GM23338 (cell line): ENCODE data around the gene ARF5. TPM values are rescaled to one million over a fixed set of nuclear protein-coding genes. Genes with fewer than 3 reads are reported as not detected.

Source experiments
- ATAC-seq: fragments of 200-7000 bp; cut with Tn5 transposase; 3 replicates; pipeline ENCODE4 v1.9.1; 2020
- DNase-seq: peaks from one replicate; pipeline ENCODE4 v3.0.0-alpha.2; 2015; ENCODE audit warnings: low spot score
- H2AFZ ChIP-seq: fragments of 200-600 bp; sonication (generic); 2 replicates; pipeline ENCODE4 v1.8.0; 2016; ENCODE audit warnings: antibody characterized with exemption, mild to moderate bottlenecking, moderate library complexity
- H3F3A ChIP-seq: fragments of 200-600 bp; sonication (generic); replicated peaks from 2 replicates; pipeline ENCODE4 v1.8.0; 2017; ENCODE audit warnings: antibody characterized with exemption, mixed run types, low read depth
- H3K27ac ChIP-seq: fragments of 200-600 bp; sonication (generic); 2 replicates; pipeline ENCODE4 v1.6.1; 2016; ENCODE audit warnings: low read depth
- H3K27me3 ChIP-seq: fragments of 200-600 bp; sonication (generic); 2 replicates; pipeline ENCODE4 v1.8.0; 2016; ENCODE audit warnings: mild to moderate bottlenecking, mixed run types, moderate library complexity; ENCODE audit not compliant: insufficient read depth
- H3K36me3 ChIP-seq: fragments of 200-600 bp; sonication (generic); 2 replicates; pipeline ENCODE4 v1.8.0; 2016; ENCODE audit warnings: mild to moderate bottlenecking; ENCODE audit not compliant: insufficient read depth
- H3K4me1 ChIP-seq: fragments of 200-600 bp; sonication (generic); 2 replicates; pipeline ENCODE4 v1.8.0; 2016; ENCODE audit warnings: mild to moderate bottlenecking, moderate library complexity; ENCODE audit not compliant: insufficient read depth
- H3K4me2 ChIP-seq: fragments of 200-600 bp; sonication (generic); 2 replicates; pipeline ENCODE4 v1.7.1; 2017; ENCODE audit warnings: mixed run types
- H3K4me3 ChIP-seq: fragments of 200-600 bp; sonication (generic); 2 replicates; pipeline ENCODE4 v1.6.1; 2016; ENCODE audit warnings: mixed run types
- H3K79me2 ChIP-seq: fragments of 200-600 bp; sonication (generic); replicated peaks from 2 replicates; pipeline ENCODE4 v1.8.0; 2017; ENCODE audit warnings: mild to moderate bottlenecking; ENCODE audit not compliant: insufficient read depth
- H3K9me2 ChIP-seq: fragments of 200-600 bp; sonication (generic); 2 replicates; pipeline ENCODE4 v1.8.0; 2017; ENCODE audit not compliant: insufficient read depth
- H4K20me1 ChIP-seq: fragments of 200-600 bp; sonication (generic); replicated peaks from 2 replicates; pipeline ENCODE4 v1.8.0; 2017; ENCODE audit warnings: mild to moderate bottlenecking; ENCODE audit not compliant: insufficient read depth
- H3K27ac Mint-ChIP-seq: 2 replicates; pipeline ENCODE4 v1.8.0; 2020; ENCODE audit warnings: inconsistent platforms, mild to moderate bottlenecking, moderate library complexity, mixed read lengths
- H3K27me3 Mint-ChIP-seq: 3 replicates; pipeline ENCODE4 v1.8.0; 2022; ENCODE audit warnings: low read depth, mild to moderate bottlenecking, moderate library complexity, mixed read lengths, inconsistent platforms; ENCODE audit not compliant: insufficient read depth, poor library complexity
- H3K36me3 Mint-ChIP-seq: 3 replicates; pipeline ENCODE4 v1.8.0; 2021; ENCODE audit warnings: low read depth, mild to moderate bottlenecking, inconsistent platforms, moderate library complexity, mixed read lengths
- H3K4me1 Mint-ChIP-seq: 3 replicates; pipeline ENCODE4 v1.8.0; 2020; ENCODE audit warnings: mild to moderate bottlenecking, inconsistent platforms, mixed read lengths
- H3K4me3 Mint-ChIP-seq: 3 replicates; pipeline ENCODE4 v1.8.0; 2021; ENCODE audit warnings: moderate library complexity, mild to moderate bottlenecking, inconsistent platforms, mixed read lengths
- H3K9me3 Mint-ChIP-seq: 3 replicates; pipeline ENCODE4 v1.8.0; 2020; ENCODE audit warnings: moderate library complexity, mild to moderate bottlenecking, inconsistent platforms, mixed read lengths
- CTCF ChIP-seq, 2 experiments: fragments of 200-600 bp in 1 of 2; sonication (generic) in 1 of 2; conservative IDR thresholded peaks; 2 replicates each; pipeline versions ENCODE4 v1.5.1 to v1.6.1; 2016 to 2017; ENCODE audit warnings: antibody characterized with exemption in 2 of 2, low read depth in 2 of 2, mild to moderate bottlenecking in 2 of 2, moderate library complexity in 1 of 2
- EZH2phosphoT487 ChIP-seq: fragments of 200-600 bp; sonication (generic); IDR thresholded peaks from one replicate; pipeline ENCODE4 v1.8.1; 2018; ENCODE audit warnings: antibody characterized with exemption; ENCODE audit not compliant: unreplicated experiment
- JUNB ChIP-seq: IDR thresholded peaks from one replicate; pipeline ENCODE4 v1.6.1; 2016; ENCODE audit warnings: antibody characterized with exemption; ENCODE audit not compliant: unreplicated experiment
- NANOG ChIP-seq: IDR thresholded peaks from 2 replicates; pipeline ENCODE4 v1.6.1; 2016; ENCODE audit warnings: antibody characterized with exemption, borderline replicate concordance
- REST ChIP-seq: IDR thresholded peaks from one replicate; pipeline ENCODE4 v1.6.1; 2018; ENCODE audit warnings: antibody characterized with exemption; ENCODE audit not compliant: unreplicated experiment
- ZNF331 ChIP-seq: fragments of 250-450 bp; sonication (Bioruptor Pico); IDR thresholded peaks from 2 replicates; pipeline ENCODE4 v1.5.0; 2020; ENCODE audit warnings: low read depth, mild to moderate bottlenecking, moderate library complexity
- polyA plus RNA-seq: library from polyadenylated mRNA; unstranded; fragments of >200 nt; fragmentation: Nextera tagmentation; extraction: Ambion mirVana; gene quantifications from 2 replicates; pipeline ENCODE4 v1.2.1, GENCODE V29; 2016
- total RNA-seq: library from RNA; depleted of rRNA; stranded (reverse); fragments of >200 nt; shearing (Covaris generic); gene quantifications from 2 replicates; pipeline ENCODE4 v1.2.3, GENCODE V29; 2014
- TF ChIP-seq, protein P1 (sequence below): fragments of 250-450 bp; sonication (Bioruptor Pico); IDR thresholded peaks from 2 replicates; pipeline ENCODE4 v1.5.0; 2020; ENCODE audit warnings: mild to moderate bottlenecking, moderate library complexity
- TF ChIP-seq, protein P2 (sequence below): IDR thresholded peaks from 2 replicates; pipeline ENCODE4 v1.6.1; 2016; ENCODE audit warnings: antibody characterized with exemption

ARF5 gene
- total and polyA plus RNA-seq, 2 experiments from 2014 or later, result 196 to 201 TPM

DNA sequence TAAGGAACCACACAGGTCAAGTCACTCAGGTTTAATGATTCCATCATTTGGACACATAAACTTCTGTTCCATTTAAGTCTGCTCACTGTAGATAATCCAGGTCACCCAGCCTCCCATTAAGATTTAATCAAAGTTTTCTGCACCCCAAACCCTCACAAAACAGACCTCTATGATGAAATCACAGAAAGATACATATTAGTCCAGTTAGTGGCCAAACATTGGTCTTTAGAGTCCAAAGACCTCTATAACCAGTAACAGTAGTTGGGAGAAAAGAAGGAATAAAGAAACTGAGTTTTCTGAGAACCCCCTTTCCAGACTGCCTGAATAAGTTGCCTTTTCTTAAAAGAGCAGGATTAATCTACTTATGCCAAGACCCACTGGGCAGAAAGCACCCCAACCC lies 7.6 kb upstream of the ARF5 start:
- peaks cover 11% of the 10 kb centered on the region for H3K4me1 Mint-ChIP-seq
- Histone ChIP-seq H3K27ac (no peak overlapping the region), H3K4me1 (peaks cover 7% of the 10 kb centered on the region), H3K27me3 (peaks cover under 1% of the 10 kb centered on the region), H3K4me2 (no peak overlapping the region), H3K4me3 (no peak overlapping the region), H2AFZ (no peak overlapping the region), H3K36me3 (peaks cover 7% of the 10 kb centered on the region; the same call in 1 of the 2 replicates), H3K79me2 (peaks cover 22% of the 10 kb centered on the region), H3K9me2 (no peaks in the 10 kb centered on the region), H4K20me1 (peaks cover 23% of the 10 kb centered on the region; the same call in 1 of the 2 replicates), H3F3A (no peaks in the 10 kb centered on the region)
- TF ChIP-seq JUNB (no peak), REST (no peak), NANOG (no peak), CTCF (conservative IDR thresholded peaks at IDR 0.05; ENCODE audit: low read depth in 2 of 2) (no peak), EZH2phosphoT487 (no peak), ZNF331 (CRISPR knock-in tag) (no peak)
- TF ChIP-seq, protein P1, sequence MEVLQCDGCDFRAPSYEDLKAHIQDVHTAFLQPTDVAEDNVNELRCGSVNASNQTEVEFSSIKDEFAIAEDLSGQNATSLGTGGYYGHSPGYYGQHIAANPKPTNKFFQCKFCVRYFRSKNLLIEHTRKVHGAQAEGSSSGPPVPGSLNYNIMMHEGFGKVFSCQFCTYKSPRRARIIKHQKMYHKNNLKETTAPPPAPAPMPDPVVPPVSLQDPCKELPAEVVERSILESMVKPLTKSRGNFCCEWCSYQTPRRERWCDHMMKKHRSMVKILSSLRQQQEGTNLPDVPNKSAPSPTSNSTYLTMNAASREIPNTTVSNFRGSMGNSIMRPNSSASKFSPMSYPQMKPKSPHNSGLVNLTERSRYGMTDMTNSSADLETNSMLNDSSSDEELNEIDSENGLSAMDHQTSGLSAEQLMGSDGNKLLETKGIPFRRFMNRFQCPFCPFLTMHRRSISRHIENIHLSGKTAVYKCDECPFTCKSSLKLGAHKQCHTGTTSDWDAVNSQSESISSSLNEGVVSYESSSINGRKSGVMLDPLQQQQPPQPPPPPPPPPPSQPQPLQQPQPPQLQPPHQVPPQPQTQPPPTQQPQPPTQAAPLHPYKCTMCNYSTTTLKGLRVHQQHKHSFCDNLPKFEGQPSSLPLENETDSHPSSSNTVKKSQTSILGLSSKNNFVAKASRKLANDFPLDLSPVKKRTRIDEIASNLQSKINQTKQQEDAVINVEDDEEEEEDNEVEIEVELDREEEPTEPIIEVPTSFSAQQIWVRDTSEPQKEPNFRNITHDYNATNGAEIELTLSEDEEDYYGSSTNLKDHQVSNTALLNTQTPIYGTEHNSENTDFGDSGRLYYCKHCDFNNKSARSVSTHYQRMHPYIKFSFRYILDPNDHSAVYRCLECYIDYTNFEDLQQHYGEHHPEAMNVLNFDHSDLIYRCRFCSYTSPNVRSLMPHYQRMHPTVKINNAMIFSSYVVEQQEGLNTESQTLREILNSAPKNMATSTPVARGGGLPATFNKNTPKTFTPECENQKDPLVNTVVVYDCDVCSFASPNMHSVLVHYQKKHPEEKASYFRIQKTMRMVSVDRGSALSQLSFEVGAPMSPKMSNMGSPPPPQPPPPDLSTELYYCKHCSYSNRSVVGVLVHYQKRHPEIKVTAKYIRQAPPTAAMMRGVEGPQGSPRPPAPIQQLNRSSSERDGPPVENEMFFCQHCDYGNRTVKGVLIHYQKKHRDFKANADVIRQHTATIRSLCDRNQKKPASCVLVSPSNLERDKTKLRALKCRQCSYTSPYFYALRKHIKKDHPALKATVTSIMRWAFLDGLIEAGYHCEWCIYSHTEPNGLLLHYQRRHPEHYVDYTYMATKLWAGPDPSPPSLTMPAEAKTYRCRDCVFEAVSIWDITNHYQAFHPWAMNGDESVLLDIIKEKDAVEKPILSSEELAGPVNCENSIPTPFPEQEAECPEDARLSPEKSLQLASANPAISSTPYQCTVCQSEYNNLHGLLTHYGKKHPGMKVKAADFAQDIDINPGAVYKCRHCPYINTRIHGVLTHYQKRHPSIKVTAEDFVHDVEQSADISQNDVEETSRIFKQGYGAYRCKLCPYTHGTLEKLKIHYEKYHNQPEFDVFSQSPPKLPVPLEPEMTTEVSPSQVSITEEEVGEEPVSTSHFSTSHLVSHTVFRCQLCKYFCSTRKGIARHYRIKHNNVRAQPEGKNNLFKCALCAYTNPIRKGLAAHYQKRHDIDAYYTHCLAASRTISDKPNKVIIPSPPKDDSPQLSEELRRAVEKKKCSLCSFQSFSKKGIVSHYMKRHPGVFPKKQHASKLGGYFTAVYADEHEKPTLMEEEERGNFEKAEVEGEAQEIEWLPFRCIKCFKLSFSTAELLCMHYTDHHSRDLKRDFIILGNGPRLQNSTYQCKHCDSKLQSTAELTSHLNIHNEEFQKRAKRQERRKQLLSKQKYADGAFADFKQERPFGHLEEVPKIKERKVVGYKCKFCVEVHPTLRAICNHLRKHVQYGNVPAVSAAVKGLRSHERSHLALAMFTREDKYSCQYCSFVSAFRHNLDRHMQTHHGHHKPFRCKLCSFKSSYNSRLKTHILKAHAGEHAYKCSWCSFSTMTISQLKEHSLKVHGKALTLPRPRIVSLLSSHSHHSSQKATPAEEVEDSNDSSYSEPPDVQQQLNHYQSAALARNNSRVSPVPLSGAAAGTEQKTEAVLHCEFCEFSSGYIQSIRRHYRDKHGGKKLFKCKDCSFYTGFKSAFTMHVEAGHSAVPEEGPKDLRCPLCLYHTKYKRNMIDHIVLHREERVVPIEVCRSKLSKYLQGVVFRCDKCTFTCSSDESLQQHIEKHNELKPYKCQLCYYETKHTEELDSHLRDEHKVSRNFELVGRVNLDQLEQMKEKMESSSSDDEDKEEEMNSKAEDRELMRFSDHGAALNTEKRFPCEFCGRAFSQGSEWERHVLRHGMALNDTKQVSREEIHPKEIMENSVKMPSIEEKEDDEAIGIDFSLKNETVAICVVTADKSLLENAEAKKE (CRISPR knock-in tag), result no peak
- TF ChIP-seq, protein P2, sequence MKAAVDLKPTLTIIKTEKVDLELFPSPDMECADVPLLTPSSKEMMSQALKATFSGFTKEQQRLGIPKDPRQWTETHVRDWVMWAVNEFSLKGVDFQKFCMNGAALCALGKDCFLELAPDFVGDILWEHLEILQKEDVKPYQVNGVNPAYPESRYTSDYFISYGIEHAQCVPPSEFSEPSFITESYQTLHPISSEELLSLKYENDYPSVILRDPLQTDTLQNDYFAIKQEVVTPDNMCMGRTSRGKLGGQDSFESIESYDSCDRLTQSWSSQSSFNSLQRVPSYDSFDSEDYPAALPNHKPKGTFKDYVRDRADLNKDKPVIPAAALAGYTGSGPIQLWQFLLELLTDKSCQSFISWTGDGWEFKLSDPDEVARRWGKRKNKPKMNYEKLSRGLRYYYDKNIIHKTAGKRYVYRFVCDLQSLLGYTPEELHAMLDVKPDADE, result no peak
- H3K27me3 Mint-ChIP-seq, result peaks cover 8% of the 10 kb centered on the region
- H3K9me3 Mint-ChIP-seq, result no peaks in the 10 kb centered on the region
- H3K36me3 Mint-ChIP-seq, result peaks cover 22% of the 10 kb centered on the region
- no peak overlapping the region for H3K27ac Mint-ChIP-seq
- no peak for DNase-seq
- no peak for ATAC-seq
- H3K4me3 Mint-ChIP-seq, result no peak overlapping the region
